ENCODE results near the gene QRICH1. TPM values are rescaled to one million over a fixed set of nuclear protein-coding genes. Genes with fewer than 3 reads are reported as not detected.

Gene QRICH1
- total RNA-seq, 4 donors from 2014 or later: 61.1 to 132 (median 99.7) TPM

GRCh38 chr3:49104052-49104426 is 10.2 kb upstream of the QRICH1 start:
- Histone ChIP-seq H3K9me3 (no peaks in the 10 kb centered on the region), H3K4me3 (peak overlapping the region; percentile 84 to 96 (median 93)), H3K36me3 (peaks cover 0 to 49% (median 0%) of the 10 kb centered on the region in 3 donors), H3K4me1 (peaks cover 4 to 29% (median 10%) of the 10 kb centered on the region in 4 donors), H3K27me3 (no peaks in the 10 kb centered on the region), H3K27ac (peak overlapping the region; percentile 82 to 90 (median 84))
- DNase-seq: no peak
- no peak for TF ChIP-seq POLR2A (IDR thresholded peaks at IDR 0.05)

- peaks cover 0 to 60% (median 0%) of the 10 kb centered on the region in 3 donors for H3K36me3 ChIP-seq
- DNase-seq: no peak
Measured at GRCh38 chr3:49100046-49100615, 6.3 kb upstream of the QRICH1 start.

GRCh38 chr3:49098910-49099630 is 5.2 kb upstream of the QRICH1 start:
- Histone ChIP-seq H3K4me1 (peaks cover 0 to 21% (median 11%) of the 10 kb centered on the region in 4 donors), H3K27ac (no peak overlapping the region), H3K9me3 (no peaks in the 10 kb centered on the region), H3K36me3 (peaks cover 0 to 60% (median 0%) of the 10 kb centered on the region in 3 donors), H3K4me3 (no peak overlapping the region), H3K27me3 (no peaks in the 10 kb centered on the region)
- peak in 1 of 3 donors; percentile 31 for DNase-seq
- TF ChIP-seq CTCF (IDR thresholded peaks at IDR 0.05): no peak
- TF ChIP-seq POLR2A (IDR thresholded peaks at IDR 0.05): no peak

More at GRCh38 chr3:49100046-49100615, 6.3 kb upstream of the QRICH1 start:
- Histone ChIP-seq H3K9me3 (no peaks in the 10 kb centered on the region), H3K4me3 (no peak overlapping the region), H3K27ac (no peak overlapping the region), H3K4me1 (peaks cover 0 to 15% (median 8%) of the 10 kb centered on the region in 4 donors), H3K27me3 (no peaks in the 10 kb centered on the region)
- no peak for TF ChIP-seq POLR2A (IDR thresholded peaks at IDR 0.05)
- no peak for TF ChIP-seq CTCF (IDR thresholded peaks at IDR 0.05)

- peak in 1 of 3 donors; percentile 22 for DNase-seq
- H3K27me3 ChIP-seq: no peaks in the 10 kb centered on the region
- peaks cover 0 to 60% (median 0%) of the 10 kb centered on the region in 3 donors for H3K36me3 ChIP-seq
- no peak for TF ChIP-seq CTCF (IDR thresholded peaks at IDR 0.05)
- no peak for TF ChIP-seq POLR2A (IDR thresholded peaks at IDR 0.05)
- no peak overlapping the region for H3K4me3 ChIP-seq
- H3K4me1 ChIP-seq: peaks cover 0 to 15% (median 5%) of the 10 kb centered on the region in 4 donors
- no peaks in the 10 kb centered on the region for H3K9me3 ChIP-seq
- no peak overlapping the region for H3K27ac ChIP-seq
Measured at GRCh38 chr3:49098429-49098828, 4.6 kb upstream of the QRICH1 start.

GRCh38 chr3:49092938-49093852 is 676 bp downstream of the QRICH1 start:
- peak overlapping the region; percentile 94 to 100 (median 97) for H3K27ac ChIP-seq
- peak; percentile 85 to 93 (median 88) for DNase-seq
- TF ChIP-seq POLR2A (IDR thresholded peaks at IDR 0.05) (no peak), CTCF (IDR thresholded peaks at IDR 0.05) (no peak)
- peak overlapping the region; percentile 91 to 100 (median 95) for H3K4me3 ChIP-seq
- peaks cover 0 to 19% (median 0%) of the 10 kb centered on the region in 3 donors for H3K36me3 ChIP-seq
- H3K9me3 ChIP-seq: no peaks in the 10 kb centered on the region
- no peaks in the 10 kb centered on the region for H3K27me3 ChIP-seq
- peaks cover 0 to 37% (median 9%) of the 10 kb centered on the region in 4 donors for H3K4me1 ChIP-seq
